Activated CD8-positive, alpha-beta T cell treated with anti-CD3 and anti-CD28 coated beads for 36 hours (primary cell): ENCODE results near the gene NDUFAF5. TPM values are rescaled to one million over a fixed set of nuclear protein-coding genes. Genes with fewer than 3 reads are reported as not detected.

Source experiments
- ATAC-seq: fragments of 200-7000 bp; cut with Tn5 transposase; one replicate; pipeline ENCODE4 v1.10.0; 2021; ENCODE audit warnings: mild to moderate bottlenecking, moderate library complexity
- CTCF ChIA-PET: fragments of 350-600 bp; sonication (Branson Sonifier 250); formaldehyde crosslinking; loops from one replicate; lab custom pipeline; 2021; ENCODE audit warnings: antibody characterized with exemption; lab: Charles Lee
- POLR2A ChIA-PET: fragments of 350-600 bp; sonication (Branson Sonifier 250); formaldehyde crosslinking; loops from one replicate; lab custom pipeline; 2021; ENCODE audit warnings: antibody characterized with exemption; lab: Charles Lee
- DNase-seq: peaks from one replicate; pipeline ENCODE4 v3.0.0-alpha.2; 2020
- H3K27ac Mint-ChIP-seq: one replicate; pipeline ENCODE4 v1.8.0; 2021; ENCODE audit warnings: mild to moderate bottlenecking, mixed read lengths
- H3K27me3 Mint-ChIP-seq: one replicate; pipeline ENCODE4 v1.8.0; 2021; ENCODE audit warnings: mixed read lengths
- H3K36me3 Mint-ChIP-seq: one replicate; pipeline ENCODE4 v1.8.0; 2021; ENCODE audit warnings: low read depth, mixed read lengths
- H3K4me1 Mint-ChIP-seq: one replicate; pipeline ENCODE4 v1.8.0; 2021; ENCODE audit warnings: low read depth, mixed read lengths
- H3K4me3 Mint-ChIP-seq: one replicate; pipeline ENCODE4 v1.8.0; 2021; ENCODE audit warnings: mild to moderate bottlenecking, moderate library complexity, mixed read lengths
- H3K9me3 Mint-ChIP-seq: one replicate; pipeline ENCODE4 v1.8.0; 2021; ENCODE audit warnings: mixed read lengths
- CTCF ChIP-seq: fragments of 200-600 bp; IDR thresholded peaks from one replicate; pipeline ENCODE4 v1.8.0; 2022; ENCODE audit warnings: antibody characterized with exemption, mild to moderate bottlenecking
- intact Hi-C: fragments of 100-400 bp; cut with micrococcal nuclease; formaldehyde crosslinking; loops from one replicate; pipeline ENCODE4 v1.10.0; 2022
- total RNA-seq, 2 experiments: library from RNA; stranded (reverse); gene quantifications; one replicate each; pipeline ENCODE4 v1.2.3, GENCODE V29; 2021

The NDUFAF5 gene
- total RNA-seq, 2 experiments from 2014 or later, result 25.9 to 28.4 TPM

- TF ChIP-seq CTCF, result no peak
- H3K27me3 Mint-ChIP-seq, result no peaks in the 10 kb centered on the region
- H3K4me1 Mint-ChIP-seq, result peaks cover 4% of the 10 kb centered on the region
- ATAC-seq (no peak), DNase-seq (no peak)
- H3K27ac Mint-ChIP-seq, result no peak overlapping the region
- H3K36me3 Mint-ChIP-seq, result peaks cover 46% of the 10 kb centered on the region
- no peak overlapping the region for H3K4me3 Mint-ChIP-seq
- no peaks in the 10 kb centered on the region for H3K9me3 Mint-ChIP-seq
- intact Hi-C loops, result no loop called here
- CTCF ChIA-PET, result interaction anchor here (1.2 kb wide), 1 partner anchor 27 kb away, joined by 3 read pairs; no protein-coding TSS in a partner anchor
- POLR2A ChIA-PET, result no interaction called here
Measured at GRCh38 chr20:13793001-13793400, 8.2 kb downstream of the NDUFAF5 start.

GRCh38 chr20:13794667-13795066 is 9.8 kb downstream of the NDUFAF5 start:
- intact Hi-C loops, result no loop called here
- no peak overlapping the region for H3K27ac Mint-ChIP-seq
- H3K9me3 Mint-ChIP-seq, result no peaks in the 10 kb centered on the region
- ChIA-PET POLR2A (interaction anchor here (1.1 kb wide), 1 partner anchor 9 kb away, joined by 3 read pairs; no protein-coding TSS in a partner anchor), CTCF (interaction anchor here (2.2 to 2.8 kb wide), 2 partner anchors 9 to 23 kb away, joined by 5 to 10 read pairs; partner anchors contain the start of genes ESF1 and NDUFAF5)
- no peaks in the 10 kb centered on the region for H3K27me3 Mint-ChIP-seq
- H3K4me1 Mint-ChIP-seq, result peaks cover 2% of the 10 kb centered on the region
- ATAC-seq (no peak), DNase-seq (no peak)
- no peak overlapping the region for H3K4me3 Mint-ChIP-seq
- no peak for TF ChIP-seq CTCF
- H3K36me3 Mint-ChIP-seq, result peaks cover 46% of the 10 kb centered on the region

- ChIA-PET CTCF (interaction anchor here (1.2 to 1.7 kb wide), 3 partner anchors 10 to 252 kb away, joined by 4 read pairs; no protein-coding TSS in a partner anchor), POLR2A (interaction anchor here (0.6 to 1.0 kb wide), 3 partner anchors 11 to 19 kb away, joined by 3 read pairs; no protein-coding TSS in a partner anchor)
- H3K36me3 Mint-ChIP-seq, result peaks cover 43% of the 10 kb centered on the region
Measured at GRCh38 chr20:13799040-13799439, 14.2 kb downstream of the NDUFAF5 start.

GRCh38 chr20:13799974-13800373 is 15.1 kb downstream of the NDUFAF5 start:
- DNase-seq (no peak), ATAC-seq (no peak)
- Mint-ChIP-seq H3K36me3 (peaks cover 39% of the 10 kb centered on the region), H3K9me3 (no peaks in the 10 kb centered on the region), H3K27ac (peak overlapping the region; percentile 53), H3K4me1 (no peaks in the 10 kb centered on the region), H3K4me3 (no peak overlapping the region), H3K27me3 (no peaks in the 10 kb centered on the region)
- CTCF ChIA-PET, result interaction anchor here (0.8 to 1.7 kb wide), 4 partner anchors 11 to 34 kb away, joined by 3 to 4 read pairs (median 4); no protein-coding TSS in a partner anchor
- POLR2A ChIA-PET, result no interaction called here
- no peak for TF ChIP-seq CTCF
- intact Hi-C loops, result no loop called here

More at GRCh38 chr20:13799040-13799439, 14.2 kb downstream of the NDUFAF5 start:
- no peak for DNase-seq
- no peak overlapping the region for H3K27ac Mint-ChIP-seq
- no peaks in the 10 kb centered on the region for H3K27me3 Mint-ChIP-seq
- no peak overlapping the region for H3K4me3 Mint-ChIP-seq
- no peak for ATAC-seq
- H3K4me1 Mint-ChIP-seq, result no peaks in the 10 kb centered on the region
- no peak for TF ChIP-seq CTCF
- no peaks in the 10 kb centered on the region for H3K9me3 Mint-ChIP-seq
- intact Hi-C loops, result no loop called here

GRCh38 chr20:13800728-13801134 is 15.9 kb downstream of the NDUFAF5 start:
- H3K27me3 Mint-ChIP-seq, result no peaks in the 10 kb centered on the region
- no peaks in the 10 kb centered on the region for H3K9me3 Mint-ChIP-seq
- peak overlapping the region; percentile 25 for H3K27ac Mint-ChIP-seq
- DNase-seq (no peak), ATAC-seq (no peak)
- peaks cover 37% of the 10 kb centered on the region for H3K36me3 Mint-ChIP-seq
- ChIA-PET POLR2A (no interaction called here), CTCF (interaction anchor here (0.8 kb wide), 2 partner anchors 19 to 35 kb away, joined by 3 read pairs; no protein-coding TSS in a partner anchor)
- TF ChIP-seq CTCF, result no peak
- H3K4me1 Mint-ChIP-seq, result no peaks in the 10 kb centered on the region
- intact Hi-C loops, result no loop called here
- H3K4me3 Mint-ChIP-seq, result no peak overlapping the region
